GM19328 (cell line): ENCODE results near the gene SHISA3.

Experiments used
- ATAC-seq: cut with Tn5 transposase; IDR thresholded peaks from one replicate; pipeline ENCODE4 v1.9.1; 2021; ENCODE audit warnings: mild to moderate bottlenecking, moderate library complexity; ENCODE audit not compliant: unreplicated experiment

SHISA3 gene

DNA sequence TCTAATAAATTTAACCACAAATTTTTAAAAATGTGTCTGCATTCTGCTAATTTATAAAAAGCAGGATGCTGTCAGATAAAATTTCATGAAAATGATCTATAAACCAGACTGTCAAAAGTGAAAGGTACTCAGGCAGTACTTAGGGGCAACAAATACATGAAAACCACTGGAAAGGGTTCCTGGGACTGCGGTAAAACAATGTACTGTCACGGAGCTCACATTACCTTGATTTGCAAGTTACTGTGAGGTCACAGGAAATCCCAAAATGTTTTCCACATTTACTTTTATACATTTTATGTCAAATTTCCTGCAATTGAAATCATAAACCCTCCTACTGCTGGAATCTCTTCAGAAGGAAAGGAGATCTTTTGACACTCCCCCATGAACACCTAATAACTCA, 45.3 kb downstream of the SHISA3 start:
- ATAC-seq: no peak

DNA sequence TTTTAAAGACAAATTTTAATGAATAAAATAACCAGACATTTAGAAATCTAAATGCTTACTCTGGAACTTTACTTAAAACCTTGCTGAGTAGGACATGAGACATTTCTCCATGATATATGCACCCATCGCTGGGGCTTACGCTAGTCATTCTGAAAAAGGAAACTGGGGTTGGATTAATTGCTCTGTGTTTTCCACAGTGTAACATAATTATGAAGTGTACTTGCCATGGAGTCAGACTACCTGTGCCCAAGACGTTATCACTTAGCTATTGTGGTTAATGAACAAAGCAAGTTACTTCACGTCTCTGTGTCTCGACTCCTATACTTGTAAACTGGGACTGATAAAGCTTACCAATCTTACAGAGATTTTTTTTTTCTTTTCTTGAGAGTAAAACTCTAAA, 47.8 kb downstream of the SHISA3 start:
- ATAC-seq: no peak

DNA sequence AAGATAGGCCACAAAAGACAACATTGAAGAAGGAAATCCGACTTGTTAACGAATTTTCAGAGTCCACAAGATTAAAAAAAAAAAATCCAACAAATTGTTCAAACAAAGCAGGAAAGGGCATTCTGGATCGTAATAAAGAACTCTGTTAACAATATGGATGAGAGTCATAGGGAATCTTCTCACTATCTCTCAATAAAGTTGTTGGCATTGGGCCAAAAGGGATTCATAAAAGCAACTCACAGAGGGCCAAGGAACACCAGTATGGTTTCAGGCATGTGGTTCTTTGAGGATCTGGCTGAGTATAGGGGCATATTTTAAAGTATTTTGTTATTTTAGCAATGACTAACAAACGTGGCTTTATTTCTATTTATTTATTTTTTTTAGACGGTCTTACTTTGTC, 49.5 kb downstream of the SHISA3 start:
- ATAC-seq: no peak
